Left lung (tissue), 10 donors: ENCODE results near the gene EVI5. TPM values are rescaled to one million over a fixed set of nuclear protein-coding genes. Genes with fewer than 3 reads are reported as not detected.
"Not testable (repeated sequence)": the region's sequence is repeated elsewhere in the genome, so short reads cannot be mapped to it uniquely, and the experiment has no call there.

Experiments used
- ATAC-seq: fragments of 200-7000 bp; cut with Tn5 transposase; one replicate; pipeline ENCODE4 v1.9.1; 2020; ENCODE audit warnings: moderate library complexity
- DNase-seq, 4 donors: peaks; one replicate each; pipeline ENCODE4 v3.0.0-alpha.2; 2013 to 2020
- H3K27ac ChIP-seq, 2 donors: fragments of 200-600 bp; sonication (generic) in 1 of 2; one replicate each; pipeline versions ENCODE4 v1.5.0 to v1.8.0; 2020 to 2021
- H3K27me3 ChIP-seq, 2 donors: fragments of 200-600 bp; sonication (generic) in 1 of 2; one replicate each; pipeline versions ENCODE4 v1.5.0 to v1.8.0; 2020 to 2021
- H3K36me3 ChIP-seq, 2 donors: fragments of 200-600 bp; sonication (generic) in 1 of 2; one replicate each; pipeline versions ENCODE4 v1.5.0 to v1.8.0; 2020 to 2021
- H3K4me1 ChIP-seq, 2 donors: fragments of 200-600 bp; one replicate each; pipeline ENCODE4 v1.8.0; 2021
- H3K4me3 ChIP-seq, 2 donors: fragments of 200-600 bp; sonication (generic) in 1 of 2; one replicate each; pipeline versions ENCODE4 v1.5.0 to v1.8.0; 2020 to 2021; ENCODE audit warnings: mild to moderate bottlenecking in 1 of 2
- H3K9me3 ChIP-seq, 2 donors: fragments of 200-600 bp; sonication (generic) in 1 of 2; one replicate each; pipeline versions ENCODE4 v1.5.0 to v1.8.0; 2020 to 2021
- intact Hi-C, 2 donors: fragments of 100-400 bp; cut with DNase I; formaldehyde crosslinking; loops; one replicate each; pipeline versions ENCODE4 v1.11.2 to v1.14.2; 2022
- polyA plus RNA-seq, 6 donors: library from polyadenylated mRNA; unstranded; fragments of 120-200 nt; gene quantifications; one replicate each; pipeline ENCODE4 v1.2.1, GENCODE V29; 2013; ENCODE audit not compliant: insufficient read length in 6 of 6
- total RNA-seq, 2 donors: library from RNA; stranded (reverse); fragmentation: NEBNext Ultra II Directional; extraction: Animal tissue kit (Norgen Biotek cat#: 25700); gene quantifications; one replicate each; pipeline ENCODE4 v1.2.1, GENCODE V29; 2021
- TF ChIP-seq, protein P1 (sequence below), 2 donors: fragments of 200-600 bp; sonication (generic) in 1 of 2; IDR thresholded peaks; one replicate each; pipeline versions ENCODE4 v1.5.0 to v1.8.0; 2021; ENCODE audit warnings: antibody characterized with exemption in 2 of 2
- donor health status: DM: no; HTN: yes; CAD: no.
- donor health status: DM: no; HTN: no; CAD: no.

Gene EVI5
- total and polyA plus RNA-seq, 8 donors = 17.5 to 49.7 (median 22.4) TPM

DNA sequence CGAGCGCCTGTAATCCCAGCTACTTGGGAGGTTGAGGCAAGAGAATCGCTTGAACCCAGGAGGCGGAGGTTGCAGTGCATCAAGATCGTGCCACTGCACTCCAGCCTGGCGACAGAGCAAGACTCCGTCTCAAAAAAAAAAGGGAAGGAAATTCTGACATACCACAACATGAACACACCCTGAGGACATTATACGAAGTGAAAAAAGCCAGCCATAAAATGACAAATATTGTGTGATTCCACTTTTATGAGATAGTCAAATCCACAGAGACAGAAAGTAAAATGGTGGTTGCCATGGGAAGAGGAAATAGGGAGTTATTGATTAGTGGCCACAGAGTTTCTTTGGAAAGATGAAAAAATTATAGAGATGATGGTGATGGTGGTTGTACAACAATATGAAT lies 41.7 kb downstream of the EVI5 start:
- no peak for DNase-seq
- intact Hi-C loops = no loop called here
- TF ChIP-seq, protein P1, sequence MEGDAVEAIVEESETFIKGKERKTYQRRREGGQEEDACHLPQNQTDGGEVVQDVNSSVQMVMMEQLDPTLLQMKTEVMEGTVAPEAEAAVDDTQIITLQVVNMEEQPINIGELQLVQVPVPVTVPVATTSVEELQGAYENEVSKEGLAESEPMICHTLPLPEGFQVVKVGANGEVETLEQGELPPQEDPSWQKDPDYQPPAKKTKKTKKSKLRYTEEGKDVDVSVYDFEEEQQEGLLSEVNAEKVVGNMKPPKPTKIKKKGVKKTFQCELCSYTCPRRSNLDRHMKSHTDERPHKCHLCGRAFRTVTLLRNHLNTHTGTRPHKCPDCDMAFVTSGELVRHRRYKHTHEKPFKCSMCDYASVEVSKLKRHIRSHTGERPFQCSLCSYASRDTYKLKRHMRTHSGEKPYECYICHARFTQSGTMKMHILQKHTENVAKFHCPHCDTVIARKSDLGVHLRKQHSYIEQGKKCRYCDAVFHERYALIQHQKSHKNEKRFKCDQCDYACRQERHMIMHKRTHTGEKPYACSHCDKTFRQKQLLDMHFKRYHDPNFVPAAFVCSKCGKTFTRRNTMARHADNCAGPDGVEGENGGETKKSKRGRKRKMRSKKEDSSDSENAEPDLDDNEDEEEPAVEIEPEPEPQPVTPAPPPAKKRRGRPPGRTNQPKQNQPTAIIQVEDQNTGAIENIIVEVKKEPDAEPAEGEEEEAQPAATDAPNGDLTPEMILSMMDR (IDR thresholded peaks at IDR 0.05) = no peak
- Histone ChIP-seq H3K36me3 (no peaks in the 10 kb centered on the region), H3K27me3 (no peaks in the 10 kb centered on the region), H3K4me1 (peaks cover 0 to 12% of the 10 kb centered on the region in 2 donors), H3K9me3 (no peaks in the 10 kb centered on the region), H3K4me3 (no peak overlapping the region), H3K27ac (no peak overlapping the region)
- no peak for ATAC-seq

DNA sequence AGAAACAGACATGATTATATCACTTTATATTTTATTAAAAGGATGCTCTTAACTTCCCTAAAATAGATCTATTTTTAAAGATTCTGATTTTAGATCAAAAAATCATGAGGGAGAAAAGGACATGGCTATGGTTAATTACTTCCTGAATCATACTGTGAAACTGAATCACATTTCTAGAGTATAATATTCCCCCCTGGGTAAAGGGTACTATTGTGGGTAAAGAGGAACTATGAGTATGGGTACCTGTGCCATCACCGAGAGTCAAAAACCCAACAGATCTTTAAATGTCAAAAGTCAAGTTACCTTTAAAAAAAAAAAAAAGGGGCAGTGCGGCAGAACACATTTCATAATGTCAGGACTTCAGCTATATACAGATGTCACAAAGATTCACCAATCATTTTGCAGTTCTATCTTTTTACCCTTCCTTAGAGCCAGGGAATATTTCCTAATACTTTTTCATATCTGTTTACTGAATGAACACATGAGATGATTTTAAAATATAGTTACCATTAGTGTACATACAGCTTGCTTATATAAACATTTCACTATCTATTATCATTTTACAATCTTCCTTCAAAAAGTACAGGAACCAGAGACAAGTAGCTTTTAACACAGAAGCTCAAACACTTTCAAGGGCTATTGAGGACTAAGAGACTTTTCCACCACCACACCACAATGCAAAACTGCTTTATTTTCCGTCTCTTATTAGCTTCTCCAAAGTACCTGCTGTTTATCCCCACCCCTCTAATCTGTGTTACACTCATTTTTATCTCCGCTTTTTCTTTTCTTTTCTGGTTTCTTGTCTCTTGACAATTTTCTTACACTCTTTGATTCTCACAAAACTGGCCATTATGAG lies 45.0 kb downstream of the EVI5 start:
- H3K4me3 ChIP-seq = no peak overlapping the region
- no peaks in the 10 kb centered on the region for H3K27me3 ChIP-seq
- intact Hi-C loops = no loop called here
- ATAC-seq (peak; percentile 76), DNase-seq (no peak)
- TF ChIP-seq, protein P1 (IDR thresholded peaks at IDR 0.05) = no peak
- no peaks in the 10 kb centered on the region for H3K9me3 ChIP-seq
- peaks cover 0 to 3% of the 10 kb centered on the region in 2 donors for H3K36me3 ChIP-seq
- H3K27ac ChIP-seq = no peak overlapping the region
- peaks cover 0 to 3% of the 10 kb centered on the region in 2 donors for H3K4me1 ChIP-seq

DNA sequence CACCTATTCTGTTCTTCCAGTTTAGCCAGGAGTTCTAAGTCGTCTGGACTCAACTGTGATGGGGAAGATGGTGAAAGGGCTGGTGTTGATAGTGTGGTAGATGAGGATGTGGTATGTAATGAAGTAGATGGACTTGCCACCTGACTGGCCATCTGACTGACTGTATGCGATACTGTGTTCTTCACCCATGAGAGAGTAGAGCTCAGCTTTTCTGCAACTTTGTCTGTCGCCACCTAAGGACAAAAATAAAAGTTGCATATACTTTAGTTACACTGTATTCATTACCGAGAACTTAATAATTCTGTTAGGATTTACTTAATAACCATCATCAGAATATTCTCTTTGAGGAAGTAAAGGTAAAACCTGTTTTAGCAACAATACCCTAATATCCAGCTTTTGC lies 48.5 kb downstream of the EVI5 start:
- no peak for DNase-seq
- intact Hi-C loops = no loop called here
- no peak overlapping the region for H3K27ac ChIP-seq
- H3K27me3 ChIP-seq = no peaks in the 10 kb centered on the region
- ATAC-seq = no peak
- no peaks in the 10 kb centered on the region for H3K4me1 ChIP-seq
- no peaks in the 10 kb centered on the region for H3K9me3 ChIP-seq
- no peak overlapping the region for H3K4me3 ChIP-seq
- peaks cover 0 to 6% of the 10 kb centered on the region in 2 donors for H3K36me3 ChIP-seq
- TF ChIP-seq, protein P1 (IDR thresholded peaks at IDR 0.05) = no peak

DNA sequence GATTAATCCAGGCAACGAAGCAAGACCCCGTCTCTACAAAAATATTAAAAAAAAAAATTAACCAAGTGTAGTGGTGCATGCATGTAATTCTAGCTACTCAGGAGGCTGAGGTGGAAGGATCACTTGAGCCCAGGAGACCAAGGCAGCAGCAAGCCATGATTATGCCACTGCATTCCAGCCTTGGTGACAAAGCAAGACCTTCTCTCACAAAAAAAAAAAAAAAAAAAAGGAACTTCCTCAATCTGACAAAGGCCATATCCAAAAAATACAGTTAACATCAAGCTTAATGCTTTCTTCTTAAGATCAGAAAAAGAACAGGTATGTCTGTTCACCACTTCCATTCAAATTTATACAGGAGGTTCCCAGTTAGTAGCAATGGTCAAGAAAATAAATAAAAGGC lies 54.4 kb downstream of the EVI5 start:
- no peaks in the 10 kb centered on the region for H3K27me3 ChIP-seq
- TF ChIP-seq, protein P1 (IDR thresholded peaks at IDR 0.05) = no peak
- no peak overlapping the region for H3K4me3 ChIP-seq
- H3K9me3 ChIP-seq = no peaks in the 10 kb centered on the region
- H3K36me3 ChIP-seq = peaks cover 0 to 6% of the 10 kb centered on the region in 2 donors
- H3K4me1 ChIP-seq = peaks cover 0 to 19% of the 10 kb centered on the region in 2 donors
- DNase-seq (no peak), ATAC-seq (no peak)
- intact Hi-C loops = no loop called here
- no peak overlapping the region for H3K27ac ChIP-seq

DNA sequence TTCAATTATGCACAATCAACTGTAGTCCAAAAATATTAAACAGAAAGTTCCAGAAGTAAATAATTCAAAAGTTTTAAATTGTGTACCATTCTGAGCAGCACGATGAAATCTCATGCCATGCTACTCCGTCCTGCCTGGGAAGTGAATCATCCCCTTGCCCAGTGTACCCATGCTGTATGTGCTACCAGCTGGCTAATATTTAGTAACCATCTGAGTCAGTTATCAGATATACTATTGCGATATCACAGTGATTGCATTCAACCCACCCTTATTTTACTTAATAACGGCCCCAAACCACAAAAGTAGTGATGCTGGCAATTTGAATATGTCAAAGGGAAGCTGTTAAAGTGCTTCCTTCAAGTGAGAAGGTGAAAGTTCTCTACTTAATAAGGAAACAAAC lies 56.2 kb downstream of the EVI5 start:
- H3K36me3 ChIP-seq = peaks cover 0 to 8% of the 10 kb centered on the region in 2 donors
- H3K9me3 ChIP-seq = no peaks in the 10 kb centered on the region
- TF ChIP-seq, protein P1 (IDR thresholded peaks at IDR 0.05) = no peak
- peaks cover 0 to 19% of the 10 kb centered on the region in 2 donors for H3K4me1 ChIP-seq
- intact Hi-C loops = no loop called here
- H3K4me3 ChIP-seq = no peak overlapping the region
- ATAC-seq (peak; percentile 31), DNase-seq (no peak)
- no peaks in the 10 kb centered on the region for H3K27me3 ChIP-seq
- no peak overlapping the region for H3K27ac ChIP-seq

DNA sequence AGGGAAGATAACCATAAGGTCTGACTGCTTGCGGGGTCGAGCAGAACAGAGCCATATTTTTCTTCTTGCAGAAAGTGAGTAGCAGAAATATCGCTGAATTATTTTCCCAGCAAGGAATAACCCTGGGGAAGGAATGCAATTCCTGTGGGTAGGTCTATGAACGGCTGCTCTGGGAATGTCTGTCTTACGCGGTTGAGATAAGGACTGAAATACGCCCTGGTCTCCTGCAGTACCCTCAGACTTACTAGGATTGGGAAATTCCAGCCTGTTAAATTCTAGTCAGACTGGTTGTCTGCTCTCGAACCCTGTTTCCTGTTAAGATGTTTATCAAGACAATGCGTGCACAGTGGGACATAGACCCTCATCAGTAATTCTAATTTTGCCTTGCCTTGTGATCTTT lies 61.2 kb downstream of the EVI5 start:
- DNase-seq, H3K9me3 ChIP-seq, intact Hi-C loops, H3K36me3 ChIP-seq, H3K27me3 ChIP-seq, H3K27ac ChIP-seq, H3K4me3 ChIP-seq, ATAC-seq, H3K4me1 ChIP-seq: not testable (repeated sequence)
